SK-N-MC (cell line): Measurements from ENCODE around the gene LRRC15.

Experiments used
- DNase-seq: peaks from one replicate; pipeline ENCODE4 v3.0.0-alpha.2; 2011; ENCODE audit warnings: low read depth, low spot score
- H3K27ac ChIP-seq: fragments of 200-600 bp; sonication (generic); 2 replicates; pipeline ENCODE4 v1.5.1; 2016; ENCODE audit warnings: mixed run types
- H3K36me3 ChIP-seq: fragments of 200-600 bp; sonication (generic); 2 replicates; pipeline ENCODE4 v1.6.1; 2017; ENCODE audit warnings: antibody characterized with exemption, low read length, mixed read lengths; ENCODE audit not compliant: insufficient read depth
- H3K4me3 ChIP-seq: fragments of 200-600 bp; sonication (generic); 2 replicates; pipeline ENCODE4 v1.5.1; 2016
- H3K9ac ChIP-seq: fragments of 200-600 bp; sonication (generic); 2 replicates; pipeline ENCODE4 v1.8.0; 2017; ENCODE audit warnings: mixed run types, mixed read lengths; ENCODE audit not compliant: insufficient read length
- H3K9me3 ChIP-seq: fragments of 200-600 bp; sonication (generic); 2 replicates; pipeline ENCODE4 v1.6.1; 2017; ENCODE audit warnings: low read depth, mild to moderate bottlenecking, antibody characterized with exemption, low read length, moderate library complexity, mixed read lengths
- EZH2 ChIP-seq: fragments of 200-600 bp; sonication (generic); IDR thresholded peaks from one replicate; pipeline ENCODE4 v1.6.1; 2017; ENCODE audit warnings: antibody characterized with exemption
- FOXP2 ChIP-seq: optimal IDR thresholded peaks from 2 replicates; pipeline ENCODE3; 2011; ENCODE audit warnings: mild to moderate bottlenecking, moderate library complexity; ENCODE audit not compliant: insufficient read depth; ENCODE audit errors: extremely low read length, control extremely low read depth
- POLR2AphosphoS5 ChIP-seq: IDR thresholded peaks from 2 replicates; pipeline ENCODE4 v1.6.1; 2012; ENCODE audit warnings: mild to moderate bottlenecking, low read depth, low read length, borderline replicate concordance

The LRRC15 gene

GRCh38 chr3:194351080-194351672 is 18.4 kb downstream of the LRRC15 start, which contains the start of gene CPN2:
Gene CPN2, minus strand, starts transcription at chr3:194351328. Its CDS starts 8,626 bp downstream, at chr3:194342702.
- H3K4me3 ChIP-seq, result peak within 1 kb of the TSS; percentile 45
- H3K9me3 ChIP-seq, result no peaks in the 10 kb centered on the region
- peak within 1 kb of the TSS; percentile 75 for H3K27ac ChIP-seq
- no peaks in the 10 kb centered on the region for H3K36me3 ChIP-seq
- DNase-seq, result no peak
- H3K9ac ChIP-seq, result no peak within 1 kb of the TSS
- TF ChIP-seq FOXP2 (no peak), EZH2 (no peak), POLR2AphosphoS5 (no peak)

- no peak for TF ChIP-seq FOXP2
- no peak for TF ChIP-seq POLR2AphosphoS5
- TF ChIP-seq EZH2, result no peak
- Histone ChIP-seq H3K9ac (no peak overlapping the region), H3K4me3 (peak overlapping the region; percentile 45), H3K9me3 (no peaks in the 10 kb centered on the region), H3K27ac (peak overlapping the region; percentile 75), H3K36me3 (no peaks in the 10 kb centered on the region)
- DNase-seq, result no peak
These were observed 18.8 kb downstream of the LRRC15 start for GRCh38 chr3:194350726-194351071.

DNA sequence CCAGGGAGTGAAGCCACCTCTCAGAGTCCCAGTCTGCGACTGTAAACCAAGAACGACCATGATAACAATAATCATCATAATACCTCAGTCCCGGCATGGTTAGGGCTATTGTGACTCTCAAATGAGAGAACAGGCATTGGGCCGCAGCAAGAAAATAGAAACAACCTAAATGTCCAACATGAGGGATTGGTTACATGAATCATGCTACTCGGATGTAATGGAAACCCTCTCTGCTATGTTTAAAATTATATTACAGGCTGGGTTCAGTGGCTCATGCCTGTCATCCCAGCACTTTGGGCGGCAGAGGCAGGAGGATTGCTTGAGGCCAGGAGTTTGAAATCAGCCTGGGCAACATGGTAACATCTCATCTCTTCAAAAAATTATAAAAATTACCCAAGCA is 21.2 kb downstream of the LRRC15 start:
- no peak overlapping the region for H3K9ac ChIP-seq
- no peaks in the 10 kb centered on the region for H3K9me3 ChIP-seq
- no peak overlapping the region for H3K27ac ChIP-seq
- no peaks in the 10 kb centered on the region for H3K36me3 ChIP-seq
- no peak for DNase-seq
- no peak overlapping the region for H3K4me3 ChIP-seq
- TF ChIP-seq EZH2 (no peak), POLR2AphosphoS5 (no peak), FOXP2 (no peak)

GRCh38 chr3:194346621-194347020 is 22.9 kb downstream of the LRRC15 start:
- Histone ChIP-seq H3K9me3 (no peaks in the 10 kb centered on the region), H3K4me3 (no peak overlapping the region), H3K9ac (no peak overlapping the region), H3K36me3 (no peaks in the 10 kb centered on the region), H3K27ac (no peak overlapping the region)
- TF ChIP-seq EZH2 (no peak), FOXP2 (no peak), POLR2AphosphoS5 (no peak)
- no peak for DNase-seq

DNA sequence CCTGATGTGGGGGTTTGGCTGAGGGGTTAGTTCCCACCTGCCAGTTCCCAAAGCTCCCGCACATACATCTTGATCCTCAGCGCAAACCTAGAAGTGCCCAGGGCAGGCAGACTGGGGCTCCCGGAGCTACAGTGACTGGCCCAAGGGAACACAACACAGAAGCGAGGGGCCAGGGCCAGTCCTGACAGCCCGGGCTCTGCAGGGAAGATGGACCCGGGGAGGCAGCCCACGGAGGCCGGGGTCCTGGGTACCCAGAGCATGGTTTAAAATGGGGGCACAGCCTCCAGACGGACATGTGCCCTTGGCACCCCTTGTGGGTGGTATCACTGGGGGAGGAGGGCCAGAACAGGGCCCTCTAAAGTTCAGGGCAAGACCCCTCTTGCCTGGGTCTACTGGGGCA is 23.5 kb downstream of the LRRC15 start:
- no peak for TF ChIP-seq EZH2
- TF ChIP-seq FOXP2, result no peak
- no peaks in the 10 kb centered on the region for H3K9me3 ChIP-seq
- H3K4me3 ChIP-seq, result no peak overlapping the region
- H3K36me3 ChIP-seq, result no peaks in the 10 kb centered on the region
- DNase-seq, result no peak
- H3K9ac ChIP-seq, result no peak overlapping the region
- no peak overlapping the region for H3K27ac ChIP-seq

GRCh38 chr3:194344012-194344411 is 25.5 kb downstream of the LRRC15 start:
- Histone ChIP-seq H3K9me3 (no peaks in the 10 kb centered on the region), H3K4me3 (no peak overlapping the region), H3K27ac (no peak overlapping the region), H3K9ac (no peak overlapping the region), H3K36me3 (no peaks in the 10 kb centered on the region)
- DNase-seq, result no peak
- TF ChIP-seq EZH2 (no peak), FOXP2 (no peak), POLR2AphosphoS5 (no peak)

GRCh38 chr3:194343561-194343893 is 26.0 kb downstream of the LRRC15 start:
- TF ChIP-seq FOXP2, result no peak
- TF ChIP-seq EZH2, result no peak
- H3K36me3 ChIP-seq, result no peaks in the 10 kb centered on the region
- H3K4me3 ChIP-seq, result no peak overlapping the region
- no peak overlapping the region for H3K27ac ChIP-seq
- no peaks in the 10 kb centered on the region for H3K9me3 ChIP-seq
- no peak overlapping the region for H3K9ac ChIP-seq
- DNase-seq, result no peak

DNA sequence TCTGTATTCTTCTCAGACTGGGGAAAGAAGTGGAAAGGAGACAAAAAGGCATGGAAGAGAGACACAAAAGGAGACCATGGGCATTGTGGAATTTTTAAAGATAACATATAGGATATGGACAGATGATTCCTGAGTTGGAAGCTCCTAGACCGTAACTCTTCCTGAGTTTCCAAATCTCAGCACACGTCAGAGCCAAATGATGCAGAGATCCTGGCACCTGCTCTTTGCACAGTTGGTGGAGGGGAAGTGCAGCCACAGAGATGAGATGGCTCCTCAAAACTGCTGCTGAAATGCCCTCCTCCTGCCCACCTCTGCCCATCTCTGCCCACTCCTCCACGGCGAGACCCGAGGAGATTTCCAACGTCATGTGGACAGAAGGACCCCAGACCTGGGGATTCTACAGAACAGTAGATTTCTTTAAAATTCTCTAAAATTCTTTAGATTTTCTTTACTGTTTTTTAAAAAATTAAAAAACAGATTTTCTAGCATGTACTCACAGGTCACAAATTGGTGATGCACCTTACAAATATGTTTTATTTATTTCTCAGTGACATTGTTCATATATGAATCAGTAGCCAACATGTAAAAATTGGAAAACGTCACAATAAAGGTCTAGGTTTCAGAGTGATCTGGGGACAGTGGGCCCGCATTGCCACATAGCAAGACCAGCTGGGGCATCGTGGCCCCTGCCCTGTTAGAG is 26.5 kb downstream of the LRRC15 start:
- TF ChIP-seq FOXP2 (no peak), EZH2 (no peak), POLR2AphosphoS5 (no peak)
- no peak overlapping the region for H3K27ac ChIP-seq

More for the DNA sequence above, 26.5 kb downstream of the LRRC15 start:
- Histone ChIP-seq H3K36me3 (no peaks in the 10 kb centered on the region), H3K9ac (no peak overlapping the region), H3K4me3 (no peak overlapping the region), H3K9me3 (no peaks in the 10 kb centered on the region)
- DNase-seq, result no peak
